Measurements from ENCODE around the gene MMP25. TPM values are rescaled to one million over a fixed set of nuclear protein-coding genes. Genes with fewer than 3 reads are reported as not detected.
"Not testable (repeated sequence)": the region's sequence is repeated elsewhere in the genome, so short reads cannot be mapped to it uniquely, and the experiment has no call there.

Gene MMP25
- total RNA-seq, 1 experiment from 2014 or later: 0.06 TPM

DNA sequence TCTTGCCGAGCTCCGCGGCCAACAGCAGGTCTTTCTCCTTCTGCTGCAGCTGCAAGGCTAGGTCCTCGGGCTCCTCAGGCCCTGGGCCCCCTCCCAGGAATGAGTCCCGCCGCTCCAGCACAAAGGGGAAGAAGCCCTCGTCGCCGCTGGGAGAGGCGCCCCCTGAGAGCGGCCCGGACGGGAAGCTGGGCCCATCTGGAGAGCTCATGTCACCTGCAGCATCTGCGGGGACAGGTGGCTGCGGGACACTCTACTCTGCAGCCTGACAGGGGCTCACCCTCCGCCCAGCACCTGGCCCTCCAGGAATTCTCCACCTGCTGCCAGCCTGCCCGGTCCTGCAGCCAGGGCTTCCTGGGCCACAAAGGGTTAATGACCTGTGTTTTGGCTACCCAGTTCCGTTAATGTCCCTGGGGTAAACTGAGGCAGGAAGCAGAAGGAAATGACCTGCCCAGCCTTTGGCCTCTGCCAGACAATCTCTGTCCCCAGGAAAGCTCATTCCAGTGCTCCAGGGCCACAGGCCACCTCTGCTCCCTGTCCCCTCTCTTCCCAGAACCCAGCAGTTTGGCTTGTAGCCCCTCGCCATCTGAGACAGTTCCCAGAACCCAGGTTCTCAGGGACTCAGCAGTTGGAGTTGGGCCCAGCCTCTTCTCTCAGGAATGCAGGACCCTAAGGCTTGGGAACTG, 10.9 kb upstream of the MMP25 start:
- no peak for DNase-seq
- Histone ChIP-seq H3K27ac (no peak overlapping the region), H3K4me1 (peaks cover 15% of the 10 kb centered on the region), H3K4me3 (no peak overlapping the region), H3K9me3 (replicated peaks) (no peaks in the 10 kb centered on the region), H3K27me3 (peaks cover 45% of the 10 kb centered on the region), H3K36me3 (no peaks in the 10 kb centered on the region)

DNA sequence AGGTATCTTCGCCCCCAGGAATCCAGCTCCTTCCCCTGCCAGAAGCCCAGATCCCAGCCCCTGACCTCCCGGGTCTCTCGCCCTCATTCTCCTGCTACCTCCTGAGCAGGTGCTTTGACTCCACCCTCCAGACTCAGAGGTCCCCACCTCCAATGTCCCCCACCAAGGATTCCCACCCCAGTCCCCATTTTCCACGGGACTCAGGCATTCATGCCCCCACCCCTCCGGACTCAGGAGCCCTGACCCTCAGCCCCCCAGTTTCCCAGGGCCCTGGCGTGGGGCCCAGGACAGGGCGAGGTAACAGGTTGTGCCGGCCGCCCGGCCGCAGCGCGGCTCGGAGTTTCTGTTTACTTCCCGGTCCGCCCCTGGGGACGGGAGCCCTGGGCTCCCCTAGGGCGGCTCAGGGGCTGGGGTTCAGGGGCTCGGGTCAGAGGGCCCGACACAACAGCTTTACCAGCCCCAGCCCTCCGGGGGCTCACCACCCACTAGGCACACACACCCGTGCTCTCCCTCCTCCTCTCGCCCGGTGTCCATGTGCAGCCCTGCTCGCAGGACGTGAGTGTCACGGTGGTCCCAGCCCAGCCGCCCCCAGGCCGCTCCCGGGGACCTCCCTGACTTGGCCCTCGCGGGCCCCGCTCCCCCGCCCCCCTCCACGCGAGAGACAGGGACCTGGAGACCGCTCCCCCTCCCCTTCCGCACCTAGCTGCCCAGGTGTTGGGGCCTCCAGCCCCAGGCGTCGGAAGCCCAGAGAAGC, 10.2 kb upstream of the MMP25 start:
- Histone ChIP-seq H3K36me3 (no peaks in the 10 kb centered on the region), H3K9me3 (replicated peaks) (no peaks in the 10 kb centered on the region), H3K27ac (no peak overlapping the region), H3K27me3 (peaks cover 47% of the 10 kb centered on the region), H3K4me3 (no peak overlapping the region), H3K4me1 (peaks cover 8% of the 10 kb centered on the region)
- no peak for DNase-seq

DNA sequence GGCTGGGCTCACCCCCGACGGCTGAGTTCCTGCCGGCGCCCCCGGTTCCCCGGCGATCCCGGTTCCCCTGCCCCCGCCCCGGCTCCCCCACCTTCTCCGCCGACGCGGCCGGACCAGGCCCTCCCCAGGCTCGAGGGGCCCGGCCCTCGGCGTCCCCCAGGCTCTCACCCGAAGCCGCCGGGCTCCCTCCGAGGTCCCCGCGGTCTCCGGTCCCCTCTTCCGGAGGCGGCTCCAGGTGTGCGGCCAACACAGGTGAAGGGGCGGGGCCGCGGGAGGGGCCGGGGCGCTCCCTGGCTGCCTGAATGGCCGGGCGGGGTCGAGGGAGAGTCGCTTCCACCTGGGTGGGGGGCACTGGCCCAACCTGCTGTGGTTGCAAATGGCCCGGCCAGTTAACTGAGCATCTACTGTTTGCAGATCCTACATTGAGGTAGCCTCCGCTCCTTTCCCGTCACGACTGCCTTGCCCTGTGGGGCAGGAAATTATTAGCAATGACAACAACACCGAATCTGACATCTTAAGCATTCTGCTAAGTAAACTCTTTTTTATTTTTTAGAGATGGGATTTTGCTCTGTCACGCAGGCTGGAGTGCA, 9.5 kb upstream of the MMP25 start, which contains the start of gene BICDL2:
Gene BICDL2, minus strand, starts transcription at position 219 of the 590 bp plus-strand sequence. CDS start 1,448 bp downstream, outside the sequence.
- peaks cover 2% of the 10 kb centered on the region; the same call in 1 of the 2 replicates for H3K4me1 ChIP-seq
- H3K27me3 ChIP-seq: peaks cover 43% of the 10 kb centered on the region
- no peak for DNase-seq
- H3K9me3 ChIP-seq (replicated peaks): no peaks in the 10 kb centered on the region
- H3K27ac ChIP-seq: no peak within 1 kb of the TSS
- no peaks in the 10 kb centered on the region for H3K36me3 ChIP-seq
- no peak within 1 kb of the TSS for H3K4me3 ChIP-seq

DNA sequence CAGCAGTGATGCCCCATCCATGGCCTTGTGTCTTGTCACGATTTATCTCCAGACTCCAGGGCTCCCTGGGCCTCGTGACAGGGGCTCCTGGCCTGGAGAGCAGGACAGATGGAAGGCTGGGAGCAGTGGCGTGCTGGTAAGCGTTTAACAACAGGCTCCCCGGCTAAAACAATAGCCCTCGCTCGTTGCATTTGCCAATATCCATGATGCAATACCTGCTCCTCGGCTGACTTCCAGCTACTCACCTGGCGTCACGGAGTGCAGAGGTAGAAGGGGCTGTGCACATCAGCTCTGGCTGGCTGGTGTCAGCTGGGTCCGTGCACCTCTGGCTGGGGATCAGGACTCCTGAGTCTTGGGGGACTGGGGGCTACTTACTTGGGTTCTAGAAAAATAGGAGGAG, 8.1 kb upstream of the MMP25 start:
- no peaks in the 10 kb centered on the region for H3K36me3 ChIP-seq
- peaks cover 37% of the 10 kb centered on the region for H3K27me3 ChIP-seq

DNA sequence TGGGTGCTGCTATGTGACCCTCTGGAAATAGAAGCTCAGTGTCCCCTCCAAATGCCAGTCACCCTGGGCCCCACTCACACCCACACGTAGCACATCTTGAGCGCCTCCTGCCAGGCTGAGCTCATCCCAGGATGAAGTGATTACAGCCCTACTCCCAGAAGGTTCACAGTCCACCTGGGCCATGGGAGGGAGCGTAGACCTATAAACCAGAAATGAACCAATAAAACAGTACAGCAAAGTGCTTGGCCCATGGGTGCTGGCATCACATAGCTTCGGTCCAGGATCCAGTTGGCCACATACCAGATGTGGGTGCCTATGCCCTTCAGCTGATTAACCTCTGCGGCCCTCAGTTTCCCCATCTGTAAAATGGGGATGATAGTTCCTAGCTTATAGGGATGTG, 7.5 kb upstream of the MMP25 start:
- Histone ChIP-seq H3K9me3 (replicated peaks) (no peaks in the 10 kb centered on the region), H3K4me3 (no peak overlapping the region), H3K4me1 (no peaks in the 10 kb centered on the region), H3K27ac (no peak overlapping the region), H3K36me3 (no peaks in the 10 kb centered on the region), H3K27me3 (peaks cover 36% of the 10 kb centered on the region)
- DNase-seq: no peak

More for the DNA sequence above, 8.1 kb upstream of the MMP25 start:
- Histone ChIP-seq H3K4me1 (no peaks in the 10 kb centered on the region), H3K27ac (no peak overlapping the region), H3K9me3 (replicated peaks) (no peaks in the 10 kb centered on the region), H3K4me3 (no peak overlapping the region)
- DNase-seq: no peak

DNA sequence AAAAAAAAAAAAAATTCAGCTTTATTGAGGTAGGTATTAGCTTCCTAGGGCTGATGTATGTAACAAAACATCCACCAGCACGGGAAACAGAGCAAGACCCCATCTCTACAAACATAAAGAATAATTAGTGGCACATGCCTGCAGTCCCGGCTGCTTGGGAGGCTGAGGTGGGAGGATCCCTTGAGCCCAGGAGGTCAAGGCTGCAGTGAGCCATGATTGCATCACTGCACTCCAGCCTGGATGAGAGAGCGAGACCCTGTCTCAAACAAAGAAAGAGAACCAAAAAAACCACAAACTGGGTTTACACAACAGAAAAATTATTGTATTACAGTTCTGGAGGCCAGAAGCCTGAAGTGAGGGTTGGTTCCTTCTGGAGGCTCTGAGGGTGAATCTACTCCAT, 4.0 kb upstream of the MMP25 start:
- H3K4me1 ChIP-seq: no peaks in the 10 kb centered on the region
- H3K36me3 ChIP-seq: no peaks in the 10 kb centered on the region
- H3K9me3 ChIP-seq (replicated peaks): no peaks in the 10 kb centered on the region
- peaks cover 16% of the 10 kb centered on the region for H3K27me3 ChIP-seq
- DNase-seq: no peak
- H3K4me3 ChIP-seq: no peak overlapping the region
- H3K27ac ChIP-seq: no peak overlapping the region

DNA sequence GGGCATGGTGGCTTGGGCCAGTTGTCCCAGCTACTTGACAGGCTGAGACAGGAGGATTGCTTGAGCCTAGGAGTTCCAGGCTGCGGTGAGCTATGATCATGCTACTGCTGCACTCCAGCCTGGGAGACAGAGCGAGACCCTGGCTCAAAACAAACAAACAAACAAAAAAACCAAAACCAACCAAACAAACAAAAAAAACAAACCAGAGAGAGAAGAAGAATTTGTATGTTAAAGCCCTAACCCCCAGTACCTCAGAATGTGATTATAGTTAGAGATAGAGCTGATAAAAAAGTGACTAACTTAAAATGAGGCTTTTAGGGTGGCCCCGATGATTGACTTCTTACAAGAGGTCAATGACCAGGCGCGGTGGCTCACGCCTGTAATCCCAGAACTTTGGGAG, 1.7 kb upstream of the MMP25 start:
- Histone ChIP-seq H3K9me3 (replicated peaks) (no peaks in the 10 kb centered on the region), H3K27me3 (peaks cover 8% of the 10 kb centered on the region), H3K36me3 (no peaks in the 10 kb centered on the region), H3K4me3 (peak overlapping the region; percentile 65; the same call in 1 of the 2 replicates), H3K4me1 (no peaks in the 10 kb centered on the region), H3K27ac (no peak overlapping the region)
- no peak for DNase-seq

DNA sequence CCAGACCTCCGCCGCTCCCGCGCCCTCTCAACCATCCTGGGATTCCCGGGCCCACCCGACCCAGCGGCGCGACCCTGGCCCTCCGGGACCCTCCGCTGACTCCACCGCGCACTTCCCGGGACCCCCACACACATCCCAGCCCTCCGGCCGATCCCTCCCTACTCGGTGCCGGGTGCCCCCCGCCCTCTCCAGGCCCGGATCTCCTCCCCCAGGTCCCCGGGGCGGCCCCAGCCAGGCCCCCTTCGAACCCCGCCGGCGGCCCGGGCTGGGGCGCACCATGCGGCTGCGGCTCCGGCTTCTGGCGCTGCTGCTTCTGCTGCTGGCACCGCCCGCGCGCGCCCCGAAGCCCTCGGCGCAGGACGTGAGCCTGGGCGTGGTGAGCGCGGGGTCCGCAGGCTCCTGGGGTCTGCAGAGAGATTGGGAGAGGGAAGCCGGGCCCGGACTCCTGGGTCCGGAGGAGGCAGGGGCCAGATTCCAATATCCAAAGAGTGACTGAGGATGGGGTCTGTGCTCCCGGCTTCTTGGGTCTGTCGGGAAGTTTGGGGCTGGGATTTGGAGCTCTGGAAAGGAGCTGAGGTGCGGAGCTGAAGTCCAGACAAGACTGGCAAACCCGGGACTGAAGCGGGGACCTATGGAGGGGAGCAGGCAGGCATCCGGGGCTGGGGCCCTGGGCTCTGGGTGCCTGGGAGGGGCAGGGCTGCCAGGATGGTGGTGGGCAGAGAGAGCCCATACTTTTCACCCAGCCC, 453 bp downstream of the MMP25 start:
- H3K36me3 ChIP-seq: no peaks in the 10 kb centered on the region
- no peaks in the 10 kb centered on the region for H3K4me1 ChIP-seq
- no peak for DNase-seq
- no peak overlapping the region for H3K27ac ChIP-seq
- no peak overlapping the region for H3K4me3 ChIP-seq
- no peaks in the 10 kb centered on the region for H3K9me3 ChIP-seq (replicated peaks)
- peaks cover 5% of the 10 kb centered on the region for H3K27me3 ChIP-seq

DNA sequence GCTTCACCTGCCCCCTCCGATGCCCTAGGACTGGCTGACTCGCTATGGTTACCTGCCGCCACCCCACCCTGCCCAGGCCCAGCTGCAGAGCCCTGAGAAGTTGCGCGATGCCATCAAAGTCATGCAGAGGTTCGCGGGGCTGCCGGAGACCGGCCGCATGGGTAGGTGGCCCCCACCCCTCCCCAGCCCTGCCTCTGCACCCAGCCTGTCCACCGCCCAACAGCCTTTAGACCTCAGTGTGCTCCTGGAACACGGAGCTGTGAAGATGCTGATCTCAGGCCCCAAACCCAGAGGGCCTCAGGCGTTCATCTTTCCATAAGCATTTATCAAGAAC, 993 bp downstream of the MMP25 start:
- H3K9me3 ChIP-seq (replicated peaks): no peaks in the 10 kb centered on the region
- DNase-seq: no peak
- no peak overlapping the region for H3K4me3 ChIP-seq
- H3K27ac ChIP-seq: no peak overlapping the region
- peaks cover 5% of the 10 kb centered on the region for H3K27me3 ChIP-seq
- no peaks in the 10 kb centered on the region for H3K36me3 ChIP-seq
- no peaks in the 10 kb centered on the region for H3K4me1 ChIP-seq

DNA sequence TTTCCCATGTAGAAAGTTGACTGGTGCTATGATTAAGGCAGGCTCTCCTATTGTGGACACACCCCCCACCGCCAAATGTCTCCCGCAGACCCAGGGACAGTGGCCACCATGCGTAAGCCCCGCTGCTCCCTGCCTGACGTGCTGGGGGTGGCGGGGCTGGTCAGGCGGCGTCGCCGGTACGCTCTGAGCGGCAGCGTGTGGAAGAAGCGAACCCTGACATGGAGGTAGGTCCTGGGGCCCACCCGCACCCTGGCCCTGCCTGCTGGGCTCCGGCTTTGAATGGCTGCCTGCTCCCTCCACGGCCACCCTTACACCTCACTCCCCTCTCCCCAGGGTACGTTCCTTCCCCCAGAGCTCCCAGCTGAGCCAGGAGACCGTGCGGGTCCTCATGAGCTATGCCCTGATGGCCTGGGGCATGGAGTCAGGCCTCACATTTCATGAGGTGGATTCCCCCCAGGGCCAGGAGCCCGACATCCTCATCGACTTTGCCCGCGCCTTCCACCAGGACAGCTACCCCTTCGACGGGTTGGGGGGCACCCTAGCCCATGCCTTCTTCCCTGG, 3.6 kb downstream of the MMP25 start:
- H3K4me3 ChIP-seq: no peak overlapping the region
- H3K4me1 ChIP-seq: no peaks in the 10 kb centered on the region
- peaks cover 5% of the 10 kb centered on the region for H3K27me3 ChIP-seq
- no peaks in the 10 kb centered on the region for H3K9me3 ChIP-seq (replicated peaks)
- H3K27ac ChIP-seq: no peak overlapping the region
- no peaks in the 10 kb centered on the region for H3K36me3 ChIP-seq
- DNase-seq: no peak

DNA sequence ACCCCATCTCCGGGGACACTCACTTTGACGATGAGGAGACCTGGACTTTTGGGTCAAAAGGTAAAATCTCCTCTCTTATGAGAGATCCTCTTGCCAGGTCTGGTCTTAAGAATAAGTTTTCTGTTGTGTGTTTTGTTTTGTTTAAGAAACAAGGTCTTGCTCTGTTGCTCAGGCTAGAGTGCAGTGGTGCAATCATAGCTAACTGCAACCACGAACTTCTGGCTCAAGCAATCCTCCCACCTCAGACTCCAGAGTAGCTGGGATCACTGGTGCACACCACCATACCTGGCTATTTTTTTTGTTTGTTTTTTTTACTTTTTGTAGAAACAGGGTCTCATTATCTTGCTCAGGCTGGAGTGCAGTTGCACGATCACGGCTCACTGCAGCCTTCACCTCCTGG, 4.1 kb downstream of the MMP25 start:
- Histone ChIP-seq H3K36me3 (no peaks in the 10 kb centered on the region), H3K27me3 (peaks cover 5% of the 10 kb centered on the region), H3K4me3 (no peak overlapping the region), H3K4me1 (no peaks in the 10 kb centered on the region), H3K9me3 (replicated peaks) (no peaks in the 10 kb centered on the region), H3K27ac (no peak overlapping the region)
- no peak for DNase-seq

DNA sequence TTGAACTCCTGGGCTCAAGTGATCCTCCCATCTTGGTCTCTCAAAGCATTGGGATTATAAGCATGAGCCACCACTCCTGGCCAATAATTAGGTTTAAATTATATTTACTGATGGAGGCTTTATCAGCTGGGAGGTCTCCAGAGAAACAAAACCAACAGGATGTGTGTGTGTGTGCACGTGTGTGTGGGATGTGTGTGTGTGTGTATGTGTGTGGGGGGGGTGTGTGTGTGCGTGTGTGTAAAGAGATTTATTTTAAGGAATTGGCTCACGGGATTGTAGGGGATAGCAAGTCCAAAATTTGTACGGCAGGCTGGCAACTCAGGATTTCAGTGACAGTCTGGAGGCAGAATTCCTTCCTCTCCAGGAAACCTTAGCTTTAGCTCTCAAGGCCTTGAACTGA, 4.6 kb downstream of the MMP25 start:
- Histone ChIP-seq H3K27me3 (peaks cover 5% of the 10 kb centered on the region), H3K36me3 (no peaks in the 10 kb centered on the region), H3K27ac (no peak overlapping the region), H3K4me3 (no peak overlapping the region), H3K9me3 (replicated peaks) (no peaks in the 10 kb centered on the region), H3K4me1 (no peaks in the 10 kb centered on the region)
- no peak for DNase-seq

DNA sequence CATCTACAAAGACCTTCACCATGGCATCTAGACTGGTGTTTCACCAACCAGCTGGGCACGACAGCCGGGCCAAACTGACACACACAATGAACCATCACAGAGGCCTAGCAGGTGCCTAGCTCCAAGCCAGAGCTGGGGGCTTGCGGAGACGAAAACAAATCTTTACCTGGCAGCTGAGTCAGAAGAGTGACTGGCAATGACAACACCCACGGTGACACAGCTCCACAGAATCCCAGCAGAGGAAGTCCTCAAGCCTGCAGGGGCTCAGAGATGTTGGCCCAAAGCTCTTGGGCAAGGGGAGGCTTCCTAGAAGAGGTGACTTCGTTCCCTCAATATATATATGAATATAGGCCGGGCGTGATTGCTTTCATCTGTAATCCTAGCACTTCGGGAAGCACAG, 5.1 kb downstream of the MMP25 start:
- DNase-seq: no peak
- Histone ChIP-seq H3K4me3 (no peak overlapping the region), H3K9me3 (replicated peaks) (no peaks in the 10 kb centered on the region), H3K36me3 (no peaks in the 10 kb centered on the region), H3K27ac (no peak overlapping the region), H3K4me1 (no peaks in the 10 kb centered on the region), H3K27me3 (peaks cover 5% of the 10 kb centered on the region)

DNA sequence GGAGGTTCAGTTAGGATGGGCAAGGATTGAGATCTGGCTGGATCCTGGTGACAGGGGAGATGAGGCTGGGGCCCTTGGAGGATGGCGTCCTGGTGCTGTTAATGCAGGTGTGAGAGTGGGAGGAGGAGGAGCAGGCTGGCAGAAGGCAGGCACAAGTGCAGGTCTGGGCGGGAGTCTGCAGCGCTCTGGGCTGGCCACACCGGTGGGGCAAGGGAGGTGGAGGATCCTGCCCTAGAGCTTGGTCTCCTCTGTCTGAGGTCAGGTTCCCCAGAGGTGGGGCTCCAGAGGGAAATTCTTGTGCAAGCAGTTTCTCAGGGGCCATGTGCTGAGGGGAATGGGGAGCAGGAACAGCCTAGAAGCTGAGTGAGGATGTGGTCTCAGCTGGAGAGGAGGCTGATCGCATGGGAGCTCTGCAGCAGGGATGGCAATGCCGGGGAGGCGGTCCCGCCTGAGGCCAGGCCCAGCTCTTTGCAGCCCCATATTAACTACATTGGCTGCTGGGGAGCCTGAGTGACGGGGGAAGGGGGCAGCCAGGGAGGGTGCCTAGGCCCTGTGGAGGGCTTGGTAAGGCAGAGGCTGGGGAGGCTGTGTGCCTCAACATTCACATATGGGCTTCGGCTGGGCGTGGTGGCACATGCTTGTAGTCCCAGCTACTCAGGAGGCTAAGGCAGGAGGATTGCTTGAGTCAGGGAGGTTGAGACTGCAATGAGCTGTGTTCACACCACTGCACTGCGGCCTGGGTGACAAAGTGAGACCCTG, 6.4 kb downstream of the MMP25 start:
- H3K27ac ChIP-seq; H3K4me3 ChIP-seq; H3K36me3 ChIP-seq; H3K9me3 ChIP-seq (replicated peaks); H3K4me1 ChIP-seq; H3K27me3 ChIP-seq; DNase-seq: not testable (repeated sequence)

Data from SJCRH30 (cell line).